Activated CD4-positive, CD25-positive, alpha-beta regulatory T cell treated with anti-CD3 and anti-CD28 coated beads, Interleukin-2, amount 50 U/mL, for 24 hours (primary cell): ENCODE measurements around the gene SLC16A10.

Source experiments
- ATAC-seq, 2 donors: fragments of 150-1000 bp; cut with Tn5 transposase; one replicate each; pipeline ENCODE4 v1.10.0; 2021; ENCODE audit warnings: mild to moderate bottlenecking in 1 of 2, moderate library complexity in 1 of 2

The SLC16A10 gene

GRCh38 chr6:111265842-111266241, 178.5 kb downstream of the SLC16A10 start:
- no peak for ATAC-seq

- ATAC-seq, result no peak
These were observed 179.0 kb downstream of the SLC16A10 start for GRCh38 chr6:111266276-111266675.

GRCh38 chr6:111267764-111268333, 180.5 kb downstream of the SLC16A10 start:
- no peak for ATAC-seq

- ATAC-seq, result no peak
These were observed 182.2 kb downstream of the SLC16A10 start for GRCh38 chr6:111269401-111269970.

GRCh38 chr6:111270121-111270520, 182.8 kb downstream of the SLC16A10 start:
- ATAC-seq, result no peak

- no peak for ATAC-seq
These were observed 187.4 kb downstream of the SLC16A10 start for GRCh38 chr6:111274593-111275217.

GRCh38 chr6:111276335-111276734, 189.0 kb downstream of the SLC16A10 start:
- no peak for ATAC-seq

- ATAC-seq, result no peak
These were observed 189.4 kb downstream of the SLC16A10 start for GRCh38 chr6:111276736-111277135.

- ATAC-seq, result no peak
These were observed 190.5 kb downstream of the SLC16A10 start for GRCh38 chr6:111277819-111278218.

GRCh38 chr6:111278731-111279130, 191.4 kb downstream of the SLC16A10 start:
- ATAC-seq, result no peak

GRCh38 chr6:111280445-111280955, 193.2 kb downstream of the SLC16A10 start:
- no peak for ATAC-seq
